GM12801 (cell line): Measurements from ENCODE around the gene LRMDA.

Experiments used
- CTCF ChIP-seq: IDR thresholded peaks from one replicate; pipeline ENCODE4 v1.5.1; 2011; ENCODE audit warnings: control low read depth; ENCODE audit not compliant: insufficient read length; ENCODE audit errors: extremely low read depth

LRMDA gene

GRCh38 chr10:76055963-76056362 is 624.5 kb downstream of the LRMDA start:
- no peak for TF ChIP-seq CTCF

- no peak for TF ChIP-seq CTCF
Observed at GRCh38 chr10:76066457-76066856, 635.0 kb downstream of the LRMDA start.

GRCh38 chr10:76067447-76067846 is 636.0 kb downstream of the LRMDA start:
- TF ChIP-seq CTCF, result no peak

GRCh38 chr10:76068856-76069255 is 637.4 kb downstream of the LRMDA start:
- no peak for TF ChIP-seq CTCF

- no peak for TF ChIP-seq CTCF
Observed at GRCh38 chr10:76070916-76071315, 639.5 kb downstream of the LRMDA start.

GRCh38 chr10:76071653-76072365 is 640.4 kb downstream of the LRMDA start:
- no peak for TF ChIP-seq CTCF

- no peak for TF ChIP-seq CTCF
Observed at GRCh38 chr10:76072384-76072783, 641.0 kb downstream of the LRMDA start.
